Rectal smooth muscle tissue (tissue), 1 donor: Measurements from ENCODE around the gene WNK1.
"Not testable (repeated sequence)": the region's sequence is repeated elsewhere in the genome, so short reads cannot be mapped to it uniquely, and the experiment has no call there.

Source experiments
- H3K27ac ChIP-seq: one replicate; pipeline ENCODE4 v1.7.0; 2013; ENCODE audit warnings: low read depth, low read length, inconsistent platforms
- H3K27me3 ChIP-seq: one replicate; pipeline ENCODE4 v1.7.0; 2013; ENCODE audit warnings: low read length; ENCODE audit not compliant: control insufficient read depth, insufficient read depth
- H3K36me3 ChIP-seq: one replicate; pipeline ENCODE4 v1.7.0; 2013; ENCODE audit warnings: low read length; ENCODE audit not compliant: control insufficient read depth, insufficient read depth
- H3K4me1 ChIP-seq: one replicate; pipeline ENCODE4 v1.7.0; 2013; ENCODE audit warnings: low read length; ENCODE audit not compliant: control insufficient read depth, insufficient read depth
- H3K4me3 ChIP-seq: one replicate; pipeline ENCODE4 v1.7.0; 2013; ENCODE audit warnings: low read length
- H3K9ac ChIP-seq: one replicate; pipeline ENCODE4 v1.7.0; 2013; ENCODE audit warnings: low read length

WNK1 gene

DNA sequence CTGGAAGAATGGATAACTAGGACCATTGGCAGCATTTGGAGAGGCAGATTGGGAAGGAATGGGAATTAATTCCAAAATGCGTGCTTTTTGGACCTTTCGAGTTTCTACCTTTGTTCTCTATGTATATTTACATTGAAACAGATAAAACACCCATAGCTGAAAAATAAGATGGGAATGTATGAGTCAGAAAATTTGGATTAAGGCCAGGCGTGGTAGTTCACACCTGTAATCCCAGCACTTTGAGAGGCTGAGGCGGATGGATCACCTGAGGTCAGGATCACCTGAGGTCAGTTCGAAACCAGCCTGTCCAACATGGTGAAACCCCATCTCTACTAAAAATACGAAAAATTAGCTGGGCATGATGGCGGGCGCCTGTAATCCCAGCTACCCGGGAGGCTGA, 65.1 kb downstream of the WNK1 start:
- not testable (repeated sequence) for H3K27me3 ChIP-seq, H3K4me1 ChIP-seq, H3K9ac ChIP-seq, H3K36me3 ChIP-seq, H3K27ac ChIP-seq, H3K4me3 ChIP-seq

DNA sequence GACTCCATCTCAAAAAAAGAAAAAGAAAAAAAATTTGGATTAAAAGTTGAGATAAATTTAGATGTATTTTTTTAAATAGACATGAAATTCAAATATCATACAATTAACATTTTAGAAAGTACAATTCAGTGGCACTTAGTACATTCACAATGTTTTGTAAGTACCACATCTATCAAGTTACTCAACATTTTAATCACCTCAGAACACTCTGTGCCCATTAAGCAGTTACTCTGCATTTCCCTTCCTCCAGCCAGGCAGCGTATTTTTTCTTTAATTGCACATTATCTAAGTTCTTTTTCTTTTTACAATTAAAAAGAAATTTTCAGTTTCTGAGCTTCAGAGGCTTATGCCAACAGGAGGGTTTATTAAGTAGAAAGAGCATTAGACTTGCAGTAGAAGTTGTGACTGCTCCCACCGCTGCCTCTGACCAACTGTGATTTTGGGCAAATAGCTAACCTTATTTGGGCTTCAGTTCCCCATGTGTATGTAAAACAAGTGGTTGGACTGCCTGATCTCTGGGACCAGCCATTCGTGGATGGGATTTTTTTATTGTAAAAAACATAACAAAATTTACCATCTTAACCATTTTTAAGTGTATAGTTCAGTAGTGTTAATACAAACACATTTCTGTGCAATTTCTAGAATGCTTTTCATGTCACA, 65.7 kb downstream of the WNK1 start:
- Histone ChIP-seq H3K4me3 (no peak overlapping the region), H3K27ac (no peak overlapping the region), H3K36me3 (no peaks in the 10 kb centered on the region), H3K9ac (no peak overlapping the region), H3K4me1 (peaks cover 4% of the 10 kb centered on the region), H3K27me3 (no peaks in the 10 kb centered on the region)

DNA sequence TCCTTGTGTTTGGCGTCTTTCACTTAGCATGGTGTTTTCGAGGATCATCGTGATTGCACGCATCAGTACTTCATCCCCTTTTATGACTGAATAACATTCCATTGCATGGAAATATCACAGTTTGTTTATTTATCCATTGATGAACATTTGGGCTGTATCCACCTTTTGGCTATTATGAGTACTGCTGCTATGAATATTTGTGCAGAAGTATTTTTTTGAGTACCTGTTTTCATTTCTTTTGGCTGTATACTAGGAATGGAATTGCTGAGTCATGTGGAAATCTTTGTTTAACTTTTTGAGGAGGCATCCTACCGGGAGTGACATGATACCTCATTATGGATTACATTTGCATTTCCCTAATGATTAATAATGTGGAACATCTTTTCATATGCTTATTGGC, 66.4 kb downstream of the WNK1 start:
- H3K4me3 ChIP-seq, result no peak overlapping the region
- no peaks in the 10 kb centered on the region for H3K27me3 ChIP-seq
- no peak overlapping the region for H3K9ac ChIP-seq
- peaks cover 4% of the 10 kb centered on the region for H3K4me1 ChIP-seq
- no peak overlapping the region for H3K27ac ChIP-seq
- no peaks in the 10 kb centered on the region for H3K36me3 ChIP-seq

DNA sequence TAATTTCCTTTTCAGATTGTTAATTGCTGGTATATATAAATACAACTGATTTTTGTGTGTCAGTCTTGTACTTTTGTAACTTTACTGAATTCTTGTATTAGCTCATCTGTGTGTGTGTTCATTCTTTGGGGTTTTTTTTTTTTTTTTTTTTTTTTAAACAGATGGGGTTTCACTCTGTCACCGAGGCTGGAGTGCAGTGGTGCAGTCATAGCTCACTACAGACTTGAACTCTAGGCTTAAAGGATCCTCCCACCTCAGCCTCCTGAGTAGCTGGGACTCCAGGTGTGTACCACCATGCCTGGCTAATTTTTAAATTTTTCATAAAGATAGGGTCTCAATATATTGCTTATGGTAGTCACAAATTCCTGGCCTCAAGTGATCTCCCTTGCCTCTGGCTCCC, 68.0 kb downstream of the WNK1 start:
- H3K27ac ChIP-seq, result no peak overlapping the region
- peaks cover 4% of the 10 kb centered on the region for H3K4me1 ChIP-seq
- H3K27me3 ChIP-seq, result no peaks in the 10 kb centered on the region

DNA sequence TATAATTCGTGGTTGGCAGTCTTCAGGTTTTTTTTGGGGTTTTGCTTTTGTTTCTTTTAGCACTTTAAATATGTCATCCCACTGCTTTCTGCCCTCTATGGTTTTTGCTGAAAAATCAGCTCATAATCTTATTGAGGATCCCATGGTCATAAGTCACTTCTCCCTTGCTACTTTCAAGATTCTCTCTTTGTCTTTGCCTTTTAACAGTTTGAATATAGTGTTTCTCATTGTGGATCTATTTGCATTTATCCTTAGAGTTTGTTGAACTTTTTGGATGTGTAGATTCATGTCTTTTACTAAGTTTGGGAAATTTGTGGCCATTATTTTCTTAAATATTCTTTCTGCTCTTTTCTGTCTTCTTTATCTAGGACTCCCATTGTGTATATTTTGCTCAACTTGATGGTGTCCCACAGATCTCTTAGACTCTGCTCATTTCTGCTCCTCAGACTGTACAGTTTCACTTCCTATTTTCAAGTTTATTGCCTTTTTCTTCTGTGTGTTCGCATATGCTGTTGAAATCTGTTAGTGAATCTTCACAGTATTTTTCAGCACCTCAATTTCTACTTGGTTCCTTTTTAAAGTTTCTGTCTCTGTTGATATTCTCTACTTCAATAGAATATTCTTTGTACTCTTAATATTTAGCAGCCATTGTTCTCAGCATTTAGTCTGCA, 70.8 kb downstream of the WNK1 start:
- H3K9ac ChIP-seq, result no peak overlapping the region
- H3K4me3 ChIP-seq, result no peak overlapping the region
- H3K36me3 ChIP-seq, result no peaks in the 10 kb centered on the region
- no peak overlapping the region for H3K27ac ChIP-seq
- peaks cover 4% of the 10 kb centered on the region for H3K4me1 ChIP-seq
- H3K27me3 ChIP-seq, result no peaks in the 10 kb centered on the region

More for the DNA sequence above, 68.0 kb downstream of the WNK1 start:
- Histone ChIP-seq H3K36me3 (no peaks in the 10 kb centered on the region), H3K9ac (no peak overlapping the region), H3K4me3 (no peak overlapping the region)

DNA sequence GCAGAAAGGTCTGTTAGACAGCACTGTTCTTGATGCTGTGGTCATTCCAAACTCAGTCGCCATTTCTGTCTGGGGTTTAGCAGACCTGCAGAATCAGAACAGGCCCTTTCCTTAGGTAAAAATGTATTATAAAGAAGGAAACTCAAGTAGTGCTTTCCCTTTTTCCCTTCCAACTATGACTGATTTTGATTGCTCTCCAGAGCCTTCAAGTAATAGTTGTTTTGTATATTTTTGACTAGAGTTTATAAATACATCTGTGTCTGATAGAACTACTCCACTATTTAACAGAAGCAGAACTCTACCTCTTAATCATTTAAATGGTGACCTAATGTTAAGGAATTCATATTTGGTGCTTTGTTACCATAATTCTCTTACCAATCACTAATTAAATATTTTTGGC, 74.0 kb downstream of the WNK1 start:
- Histone ChIP-seq H3K4me1 (no peaks in the 10 kb centered on the region), H3K27ac (no peak overlapping the region), H3K4me3 (no peak overlapping the region), H3K9ac (no peak overlapping the region), H3K27me3 (no peaks in the 10 kb centered on the region), H3K36me3 (peaks cover 3% of the 10 kb centered on the region)

DNA sequence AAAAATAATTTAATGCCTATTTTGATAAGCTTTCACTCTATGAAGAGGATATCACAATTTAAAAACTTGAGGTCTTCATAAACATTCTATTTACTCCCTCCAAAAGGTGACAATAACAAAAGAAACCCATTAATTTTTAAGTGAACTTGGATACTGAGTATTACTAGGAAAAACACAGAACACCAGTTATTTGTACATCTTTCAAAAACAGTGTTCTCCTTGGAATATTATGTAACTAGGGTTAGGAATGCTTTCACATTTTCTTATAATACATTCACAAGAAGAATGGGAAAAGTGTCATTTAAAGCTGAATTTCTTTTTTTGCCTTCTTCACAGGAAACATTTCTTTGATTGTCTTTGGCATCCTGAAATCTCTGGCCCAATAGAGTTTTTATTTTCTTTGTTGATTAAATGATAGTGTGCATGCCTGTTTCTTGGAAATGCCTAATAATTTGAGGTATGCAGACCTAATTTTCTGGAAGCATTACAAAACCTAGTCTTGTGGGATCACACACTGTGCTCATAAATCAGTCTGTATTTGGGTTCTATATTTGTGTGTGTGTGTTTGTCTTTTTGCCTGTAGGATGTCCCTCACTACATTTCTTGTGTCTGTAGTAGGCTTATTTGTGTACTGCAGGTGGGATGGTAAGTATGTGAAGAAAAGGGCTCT, 76.5 kb downstream of the WNK1 start:
- Histone ChIP-seq H3K36me3 (peaks cover 4% of the 10 kb centered on the region), H3K4me1 (no peaks in the 10 kb centered on the region), H3K27ac (no peak overlapping the region), H3K4me3 (no peak overlapping the region), H3K27me3 (no peaks in the 10 kb centered on the region), H3K9ac (no peak overlapping the region)

DNA sequence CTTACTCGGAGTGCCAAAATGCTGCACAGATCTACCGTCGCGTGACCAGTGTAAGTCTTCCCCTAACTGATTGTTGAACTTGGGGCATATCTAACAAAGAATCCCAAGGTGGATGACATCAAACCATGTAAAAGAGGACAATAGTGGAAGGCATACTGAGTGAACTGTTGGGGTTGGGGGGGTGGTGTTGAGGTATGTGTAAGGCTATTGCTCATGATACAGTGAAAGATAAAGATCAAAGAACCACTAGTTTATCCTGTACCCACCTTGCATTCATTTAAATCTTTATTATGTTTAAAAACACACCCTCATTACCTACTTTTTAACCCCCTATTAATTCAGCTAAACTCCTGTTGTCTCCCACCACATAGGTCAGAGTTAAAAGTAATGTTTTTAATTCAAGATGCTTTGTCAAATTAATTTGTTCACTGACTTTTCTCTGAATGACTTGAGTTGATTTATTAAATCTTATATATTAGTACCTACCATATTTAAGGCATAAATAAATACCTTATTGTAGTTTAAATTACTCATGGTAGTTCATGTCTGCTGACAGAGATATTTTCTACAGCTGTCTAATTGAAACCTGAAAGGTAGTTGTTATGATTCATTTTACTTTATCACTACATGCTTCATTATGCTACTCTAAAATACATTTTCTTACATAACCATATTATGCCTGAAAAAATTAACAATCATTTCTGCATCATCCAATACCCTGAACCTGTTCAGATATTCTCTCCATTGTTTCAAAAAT, 77.9 kb downstream of the WNK1 start:
- H3K27ac ChIP-seq, result no peak overlapping the region
- no peak overlapping the region for H3K9ac ChIP-seq
- H3K4me3 ChIP-seq, result no peak overlapping the region
- H3K4me1 ChIP-seq, result no peaks in the 10 kb centered on the region
- no peaks in the 10 kb centered on the region for H3K27me3 ChIP-seq
- H3K36me3 ChIP-seq, result peaks cover 4% of the 10 kb centered on the region

DNA sequence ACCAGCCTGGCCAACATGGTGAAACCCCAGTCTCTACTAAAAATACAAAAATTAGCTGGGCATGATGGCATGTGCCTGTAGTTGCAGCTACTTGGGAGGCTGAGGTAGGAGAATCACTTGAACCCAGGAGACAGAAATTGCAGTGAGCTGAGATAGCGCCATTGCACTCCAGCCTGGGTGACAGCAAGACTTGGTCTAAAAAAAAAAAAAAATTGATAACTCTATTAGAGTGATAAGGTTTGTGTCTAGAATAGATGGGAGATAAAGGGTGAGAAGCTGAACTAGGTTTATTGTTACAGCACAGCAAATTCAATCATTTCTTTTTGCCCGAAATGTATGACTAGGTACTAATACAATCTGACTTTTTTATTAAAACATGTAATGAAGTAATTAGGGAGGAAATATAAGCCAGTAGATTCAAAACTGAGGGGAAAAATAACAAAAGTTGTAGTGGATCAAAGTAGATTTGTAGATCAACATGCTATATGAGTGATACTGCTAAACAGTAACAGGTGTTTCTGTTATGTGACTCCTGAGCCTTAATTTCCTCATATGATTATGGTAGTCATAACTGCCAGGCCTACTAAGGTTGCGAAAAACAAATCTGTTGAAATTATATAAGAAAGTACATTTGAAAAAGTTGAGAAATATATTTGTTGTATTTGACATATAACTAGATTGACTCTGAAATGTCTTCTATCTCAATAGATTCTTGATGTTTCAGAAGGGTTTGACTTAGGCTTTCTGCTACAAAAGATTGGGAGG, 83.6 kb downstream of the WNK1 start:
- Histone ChIP-seq H3K27ac (no peak overlapping the region), H3K4me1 (no peaks in the 10 kb centered on the region), H3K9ac (no peak overlapping the region), H3K36me3 (peaks cover 2% of the 10 kb centered on the region), H3K4me3 (no peak overlapping the region), H3K27me3 (no peaks in the 10 kb centered on the region)

DNA sequence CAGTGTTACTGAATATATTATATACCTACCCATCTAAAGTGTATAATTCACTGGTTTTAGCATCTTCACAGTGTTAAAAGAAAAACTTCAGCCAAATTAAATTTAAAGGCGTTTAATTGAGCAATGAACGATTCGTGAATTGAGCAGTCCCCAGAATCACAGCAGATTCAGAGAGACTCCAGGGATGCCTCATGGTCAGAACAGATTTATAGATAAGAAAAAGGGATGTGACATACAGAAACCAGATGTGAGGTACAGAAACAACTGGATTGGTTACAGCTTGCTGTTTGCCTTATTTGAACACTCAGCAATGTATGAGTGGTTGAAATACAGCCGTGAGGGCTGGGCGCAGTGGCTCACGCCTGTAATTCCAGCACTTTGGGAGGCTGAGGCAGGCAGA, 84.6 kb downstream of the WNK1 start:
- Histone ChIP-seq H3K27ac (no peak overlapping the region), H3K4me1 (no peaks in the 10 kb centered on the region), H3K9ac (no peak overlapping the region), H3K4me3 (no peak overlapping the region), H3K36me3 (peaks cover 2% of the 10 kb centered on the region), H3K27me3 (no peaks in the 10 kb centered on the region)

DNA sequence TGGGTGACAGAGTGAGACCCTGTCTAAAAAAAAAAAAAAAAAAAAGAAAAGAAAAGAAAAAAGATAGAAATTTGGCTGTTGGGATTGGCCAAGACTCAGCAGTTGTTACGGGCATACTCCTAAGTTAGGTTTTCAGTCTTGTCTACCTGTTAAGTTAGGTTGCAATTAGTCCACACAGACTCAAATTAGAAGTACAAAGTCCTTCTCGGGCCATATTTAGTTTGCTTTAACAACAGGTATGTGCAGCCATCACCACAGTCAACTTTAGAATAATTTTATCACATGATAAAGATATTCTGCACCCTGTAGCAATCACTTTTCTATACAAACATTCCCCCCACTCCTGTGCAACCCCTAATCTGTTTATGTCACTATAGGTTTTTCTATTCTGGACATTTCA, 85.2 kb downstream of the WNK1 start:
- no peaks in the 10 kb centered on the region for H3K27me3 ChIP-seq
- H3K9ac ChIP-seq, result no peak overlapping the region
- no peak overlapping the region for H3K27ac ChIP-seq
- H3K4me3 ChIP-seq, result no peak overlapping the region
- no peaks in the 10 kb centered on the region for H3K4me1 ChIP-seq
- peaks cover 2% of the 10 kb centered on the region for H3K36me3 ChIP-seq

DNA sequence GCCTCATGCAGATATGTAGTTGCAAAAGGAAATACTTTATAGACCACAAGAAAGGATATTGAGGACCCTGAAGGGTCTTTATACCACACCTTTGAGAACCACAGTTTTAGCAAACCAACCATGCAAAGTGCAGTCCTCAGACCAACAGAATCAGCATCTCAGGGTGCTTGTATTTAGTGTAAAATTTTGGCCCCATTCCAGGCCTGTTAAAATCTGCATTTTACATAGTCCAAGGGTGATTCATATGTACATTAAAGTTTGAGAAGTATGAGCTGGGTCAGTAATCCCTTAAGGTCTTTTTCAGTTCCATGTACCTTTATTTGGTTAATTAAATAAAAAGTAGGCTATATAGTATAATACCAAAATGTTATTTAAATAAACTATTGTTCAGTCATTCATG, 91.2 kb downstream of the WNK1 start:
- Histone ChIP-seq H3K36me3 (no peaks in the 10 kb centered on the region), H3K27me3 (no peaks in the 10 kb centered on the region), H3K4me1 (no peaks in the 10 kb centered on the region), H3K27ac (no peak overlapping the region), H3K9ac (no peak overlapping the region), H3K4me3 (no peak overlapping the region)
